CD4-positive, alpha-beta T cell treated with Interleukin-2 at 100 ng/mL for 4 hours (primary cell): ENCODE data around the gene BOC.

ENCODE experiments used
- DNase-seq: peaks from one replicate; pipeline ENCODE4 v3.0.0-alpha.2; 2020; ENCODE audit warnings: low spot score

BOC gene

GRCh38 chr3:113186566-113186965 lies 24.8 kb upstream of the BOC start:
- no peak for DNase-seq

- DNase-seq: no peak
Measured at GRCh38 chr3:113193288-113193687, 18.1 kb upstream of the BOC start.

- DNase-seq: no peak
Measured at GRCh38 chr3:113193719-113194118, 17.6 kb upstream of the BOC start.

- no peak for DNase-seq
Measured at GRCh38 chr3:113194823-113195401, 16.4 kb upstream of the BOC start.

- no peak for DNase-seq
Measured at GRCh38 chr3:113200351-113200750, 11.0 kb upstream of the BOC start.

GRCh38 chr3:113200946-113201345 lies 10.4 kb upstream of the BOC start:
- no peak for DNase-seq

GRCh38 chr3:113204371-113204770 lies 7.0 kb upstream of the BOC start:
- DNase-seq: no peak

GRCh38 chr3:113205481-113205880 lies 5.9 kb upstream of the BOC start:
- DNase-seq: no peak

- no peak for DNase-seq
Measured at GRCh38 chr3:113210604-113211329, 590 bp upstream of the BOC start.

- DNase-seq: no peak
Measured at GRCh38 chr3:113212150-113212843, 940 bp downstream of the BOC start.

- no peak for DNase-seq
Measured at GRCh38 chr3:113212844-113213375, 1.6 kb downstream of the BOC start.

- no peak for DNase-seq
Measured at GRCh38 chr3:113213896-113214587, 2.7 kb downstream of the BOC start.

GRCh38 chr3:113214917-113215595 lies 3.7 kb downstream of the BOC start:
- DNase-seq: no peak

GRCh38 chr3:113216393-113216792 lies 5.0 kb downstream of the BOC start:
- DNase-seq: no peak

GRCh38 chr3:113218011-113218680 lies 6.8 kb downstream of the BOC start:
- no peak for DNase-seq

- no peak for DNase-seq
Measured at GRCh38 chr3:113218681-113219045, 7.3 kb downstream of the BOC start.

GRCh38 chr3:113219605-113220300 lies 8.4 kb downstream of the BOC start:
- no peak for DNase-seq

- DNase-seq: no peak
Measured at GRCh38 chr3:113220721-113221120, 9.4 kb downstream of the BOC start.

GRCh38 chr3:113221721-113222257 lies 10.4 kb downstream of the BOC start:
- no peak for DNase-seq

GRCh38 chr3:113222451-113223086 lies 11.2 kb downstream of the BOC start:
- DNase-seq: no peak
